Upper lobe of right lung (tissue), 1 donor: Measurements from ENCODE around the gene MCM10. TPM values are rescaled to one million over a fixed set of nuclear protein-coding genes. Genes with fewer than 3 reads are reported as not detected.
"Not testable (repeated sequence)": the region's sequence is repeated elsewhere in the genome, so short reads cannot be mapped to it uniquely, and the experiment has no call there.

Source experiments
- ATAC-seq: fragments of 200-7000 bp; cut with Tn5 transposase; one replicate; pipeline ENCODE4 v1.9.1; 2020; ENCODE audit warnings: mild to moderate bottlenecking, moderate library complexity
- DNase-seq: peaks from one replicate; pipeline ENCODE4 v3.0.0-alpha.2; 2020
- H3K27ac ChIP-seq: fragments of 200-600 bp; one replicate; pipeline ENCODE4 v1.8.0; 2022
- H3K27me3 ChIP-seq: fragments of 200-600 bp; one replicate; pipeline ENCODE4 v1.8.0; 2022; ENCODE audit warnings: mild to moderate bottlenecking
- H3K36me3 ChIP-seq: fragments of 200-600 bp; one replicate; pipeline ENCODE4 v1.8.0; 2022
- H3K4me1 ChIP-seq: fragments of 200-600 bp; one replicate; pipeline ENCODE4 v1.8.0; 2022
- H3K4me3 ChIP-seq: fragments of 200-600 bp; one replicate; pipeline ENCODE4 v1.8.0; 2022; ENCODE audit warnings: mild to moderate bottlenecking
- H3K9me3 ChIP-seq: fragments of 200-600 bp; one replicate; pipeline ENCODE4 v1.8.0; 2022
- CTCF ChIP-seq: fragments of 200-600 bp; IDR thresholded peaks from one replicate; pipeline ENCODE4 v1.8.0; 2022; ENCODE audit warnings: antibody characterized with exemption
- intact Hi-C: fragments of 100-400 bp; cut with DNase I; formaldehyde crosslinking; loops from one replicate; pipeline ENCODE4 v1.11.0; 2022
- total RNA-seq: library from RNA; stranded (reverse); fragmentation: NEBNext Ultra II Directional; extraction: Animal tissue kit (Norgen Biotek cat#: 25700); gene quantifications from one replicate; pipeline ENCODE4 v1.2.1, GENCODE V29; 2021
- donor health status: DM: no; HTN: yes; CAD: no; lungs with severe emphysema.

MCM10 gene
- total RNA-seq, 1 donor from 2014 or later: 0.78 TPM

GRCh38 chr10:13236638-13237037, 75.3 kb downstream of the MCM10 start:
- Histone ChIP-seq H3K4me3 (no peak overlapping the region), H3K9me3 (no peaks in the 10 kb centered on the region), H3K36me3 (no peaks in the 10 kb centered on the region), H3K4me1 (no peaks in the 10 kb centered on the region), H3K27ac (no peak overlapping the region), H3K27me3 (peaks cover 4% of the 10 kb centered on the region)
- DNase-seq (peak; percentile 9), ATAC-seq (no peak)
- TF ChIP-seq CTCF: no peak
- intact Hi-C loops: no loop called here

GRCh38 chr10:13238271-13239077, 77.1 kb downstream of the MCM10 start:
- Histone ChIP-seq H3K27ac (no peak overlapping the region), H3K9me3 (no peaks in the 10 kb centered on the region), H3K4me3 (no peak overlapping the region), H3K4me1 (no peaks in the 10 kb centered on the region), H3K36me3 (no peaks in the 10 kb centered on the region), H3K27me3 (peaks cover 4% of the 10 kb centered on the region)
- DNase-seq: peak; percentile 29
- no peak for TF ChIP-seq CTCF
- ATAC-seq: no peak
- intact Hi-C loops: no loop called here

GRCh38 chr10:13239923-13240322, 78.6 kb downstream of the MCM10 start:
- no peak for ATAC-seq

GRCh38 chr10:13241613-13242012, 80.3 kb downstream of the MCM10 start:
- H3K4me1 ChIP-seq: no peaks in the 10 kb centered on the region
- no peaks in the 10 kb centered on the region for H3K9me3 ChIP-seq
- no peak overlapping the region for H3K4me3 ChIP-seq
- no peaks in the 10 kb centered on the region for H3K36me3 ChIP-seq
- H3K27ac ChIP-seq: no peak overlapping the region
- ATAC-seq (peak; percentile 88), DNase-seq (no peak)
- intact Hi-C loops: no loop called here
- H3K27me3 ChIP-seq: no peaks in the 10 kb centered on the region
- TF ChIP-seq CTCF: no peak

More at GRCh38 chr10:13239923-13240322, 78.6 kb downstream of the MCM10 start:
- Histone ChIP-seq H3K9me3 (no peaks in the 10 kb centered on the region), H3K4me3 (no peak overlapping the region), H3K27me3 (no peaks in the 10 kb centered on the region), H3K36me3 (no peaks in the 10 kb centered on the region), H3K4me1 (no peaks in the 10 kb centered on the region), H3K27ac (no peak overlapping the region)
- TF ChIP-seq CTCF: no peak
- DNase-seq: no peak
- intact Hi-C loops: no loop called here

DNA sequence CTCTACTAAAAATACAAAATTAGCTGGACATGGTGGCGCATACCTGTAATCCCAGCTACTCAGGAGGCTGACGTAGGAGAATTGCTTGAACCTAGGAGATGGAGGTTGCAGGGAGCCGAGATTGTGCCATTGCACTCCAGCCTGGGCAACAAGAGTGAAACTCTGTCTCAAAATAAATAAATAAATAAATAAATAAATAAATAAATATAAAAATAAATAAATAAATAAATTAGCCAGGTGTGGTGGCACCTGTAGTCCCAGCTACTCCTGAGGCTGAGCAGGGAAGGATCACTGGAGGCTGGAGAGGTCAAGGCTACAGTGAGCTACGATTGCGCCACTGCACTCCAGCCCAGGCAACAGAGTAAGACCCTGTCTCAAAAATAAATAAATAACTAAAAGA, 80.9 kb downstream of the MCM10 start:
- ATAC-seq, H3K27ac ChIP-seq, H3K4me1 ChIP-seq, H3K9me3 ChIP-seq, H3K27me3 ChIP-seq, H3K4me3 ChIP-seq, H3K36me3 ChIP-seq, intact Hi-C loops, DNase-seq: not testable (repeated sequence)

DNA sequence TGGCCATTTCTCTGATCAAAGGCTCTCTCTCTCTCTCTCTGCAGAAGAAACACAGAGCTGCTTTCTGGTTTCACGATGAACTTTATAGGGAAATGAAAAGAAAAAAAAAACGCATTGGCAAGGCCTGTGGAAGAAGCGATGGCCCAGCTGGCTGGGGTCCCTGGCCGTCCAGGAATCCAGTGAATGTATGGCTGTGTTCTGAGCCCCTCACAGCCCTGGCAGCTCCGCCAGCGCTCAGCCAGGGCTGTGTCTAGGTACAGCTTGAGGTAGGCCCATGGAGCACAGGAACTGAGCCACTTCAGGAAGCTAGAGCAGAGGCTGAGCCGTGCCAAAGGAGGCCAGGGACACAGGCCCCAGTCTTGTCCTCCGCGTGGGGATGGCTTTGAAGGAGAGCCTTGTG, 85.9 kb downstream of the MCM10 start:
- DNase-seq: no peak
- TF ChIP-seq CTCF: no peak
- intact Hi-C loops: no loop called here
- Histone ChIP-seq H3K4me1 (no peaks in the 10 kb centered on the region), H3K4me3 (no peak overlapping the region), H3K27ac (no peak overlapping the region), H3K27me3 (no peaks in the 10 kb centered on the region), H3K9me3 (no peaks in the 10 kb centered on the region), H3K36me3 (no peaks in the 10 kb centered on the region)
- ATAC-seq: no peak
